Activated T-cell treated with anti-CD3 and anti-CD28 coated beads, Interleukin-2, amount 50 U/mL, for 1 hour (primary cell): Measurements from ENCODE around the gene GIT1.

Experiments
- DNase-seq: peaks from one replicate; pipeline ENCODE4 v3.0.0-alpha.2; 2020

GIT1 gene

GRCh38 chr17:29577385-29578211, 11.8 kb downstream of the GIT1 start:
- no peak for DNase-seq

GRCh38 chr17:29577001-29577370, 12.5 kb downstream of the GIT1 start:
- DNase-seq = no peak

GRCh38 chr17:29576214-29577000, 13.0 kb downstream of the GIT1 start:
- DNase-seq = no peak

- DNase-seq = peak; percentile 13
These were observed 13.8 kb downstream of the GIT1 start for GRCh38 chr17:29575511-29576213.

GRCh38 chr17:29574732-29575510, 14.5 kb downstream of the GIT1 start:
- no peak for DNase-seq

GRCh38 chr17:29573871-29574731, 15.3 kb downstream of the GIT1 start:
- DNase-seq = peak; percentile 14

- DNase-seq = no peak
These were observed 15.9 kb downstream of the GIT1 start for GRCh38 chr17:29573558-29573869.

GRCh38 chr17:29572691-29573557, 16.5 kb downstream of the GIT1 start:
- peak; percentile 74 for DNase-seq

- peak; percentile 20 for DNase-seq
These were observed 17.4 kb downstream of the GIT1 start for GRCh38 chr17:29571883-29572681.

GRCh38 chr17:29571486-29571882, 18.0 kb downstream of the GIT1 start:
- no peak for DNase-seq

- no peak for DNase-seq
These were observed 18.9 kb downstream of the GIT1 start for GRCh38 chr17:29570521-29570920.

- peak; percentile 28 for DNase-seq
These were observed 20.1 kb downstream of the GIT1 start for GRCh38 chr17:29569245-29569950.

- DNase-seq = peak; percentile 90
These were observed 20.9 kb downstream of the GIT1 start, which contains the start of gene TP53I13 for GRCh38 chr17:29568331-29569244. Gene TP53I13, plus strand, starts transcription at chr17:29568701. Its CDS starts 58 bp downstream, at chr17:29568759.

GRCh38 chr17:29567554-29568330, 21.7 kb downstream of the GIT1 start:
- peak; percentile 78 for DNase-seq

- DNase-seq = no peak
These were observed 22.2 kb downstream of the GIT1 start for GRCh38 chr17:29567304-29567553.

GRCh38 chr17:29566473-29567303, 22.8 kb downstream of the GIT1 start, which contains the start of gene ABHD15:
Gene ABHD15, minus strand, starts transcription at chr17:29567037. Its CDS starts 71 bp downstream, at chr17:29566966.
- peak; percentile 76 for DNase-seq
